Measurements from ENCODE around the gene FRMD3. TPM values are rescaled to one million over a fixed set of nuclear protein-coding genes. Genes with fewer than 3 reads are reported as not detected.

FRMD3 gene
- total RNA-seq, 1 experiment from 2014 or later, result 14.5 TPM

DNA sequence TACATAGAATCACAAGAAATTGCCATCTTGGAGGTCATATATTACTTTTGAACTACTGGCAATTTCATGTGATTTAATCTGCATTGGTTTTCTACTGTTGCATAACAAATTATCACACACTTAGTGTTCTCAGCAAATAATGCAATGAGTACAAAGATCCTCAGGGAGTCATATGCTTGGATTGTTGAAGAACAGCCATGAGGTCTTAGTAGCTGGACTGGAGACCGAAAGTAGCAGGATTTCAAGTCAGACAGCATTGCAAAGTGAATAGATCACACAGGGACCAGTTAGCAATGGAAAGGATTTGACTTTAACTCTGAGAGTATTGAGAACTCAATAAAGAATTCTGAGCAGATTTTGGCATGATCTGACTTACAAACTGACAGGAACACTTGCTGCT is 32.2 kb upstream of the FRMD3 start:
- Histone ChIP-seq H3K4me1 (ENCODE audit: control insufficient read depth, insufficient read depth, low read length) (no peaks in the 10 kb centered on the region), H3K4me3 (ENCODE audit: low read depth in 2 of 2, low read length in 2 of 2) (no peak overlapping the region), H3K27me3 (ENCODE audit: control insufficient read depth, insufficient read depth, low read length) (no peaks in the 10 kb centered on the region), H3K27ac (ENCODE audit: low read length) (no peak overlapping the region), H3K9me3 (ENCODE audit: control insufficient read depth, insufficient read depth, low read depth, low read length) (no peaks in the 10 kb centered on the region), H3K36me3 (ENCODE audit: control insufficient read depth, insufficient read depth, low read length) (no peaks in the 10 kb centered on the region)
- in situ Hi-C loops (cut with HindIII; ENCODE audit: low pct_unique_long_range_greater_than_20kb, low sequenced_read_pairs), result no loop called here
- intact Hi-C loops (cut with micrococcal nuclease; ENCODE audit: unreplicated experiment), result no loop called here
- POLR2A ChIA-PET, result no interaction called here
- CTCF ChIA-PET, result no interaction called here
- no peak for ATAC-seq
- TF ChIP-seq, protein P1, sequence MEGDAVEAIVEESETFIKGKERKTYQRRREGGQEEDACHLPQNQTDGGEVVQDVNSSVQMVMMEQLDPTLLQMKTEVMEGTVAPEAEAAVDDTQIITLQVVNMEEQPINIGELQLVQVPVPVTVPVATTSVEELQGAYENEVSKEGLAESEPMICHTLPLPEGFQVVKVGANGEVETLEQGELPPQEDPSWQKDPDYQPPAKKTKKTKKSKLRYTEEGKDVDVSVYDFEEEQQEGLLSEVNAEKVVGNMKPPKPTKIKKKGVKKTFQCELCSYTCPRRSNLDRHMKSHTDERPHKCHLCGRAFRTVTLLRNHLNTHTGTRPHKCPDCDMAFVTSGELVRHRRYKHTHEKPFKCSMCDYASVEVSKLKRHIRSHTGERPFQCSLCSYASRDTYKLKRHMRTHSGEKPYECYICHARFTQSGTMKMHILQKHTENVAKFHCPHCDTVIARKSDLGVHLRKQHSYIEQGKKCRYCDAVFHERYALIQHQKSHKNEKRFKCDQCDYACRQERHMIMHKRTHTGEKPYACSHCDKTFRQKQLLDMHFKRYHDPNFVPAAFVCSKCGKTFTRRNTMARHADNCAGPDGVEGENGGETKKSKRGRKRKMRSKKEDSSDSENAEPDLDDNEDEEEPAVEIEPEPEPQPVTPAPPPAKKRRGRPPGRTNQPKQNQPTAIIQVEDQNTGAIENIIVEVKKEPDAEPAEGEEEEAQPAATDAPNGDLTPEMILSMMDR (IDR thresholded peaks at IDR 0.05), result no peak
- no peak for TF ChIP-seq TCF7L2 (IDR thresholded peaks at IDR 0.05; ENCODE audit: low read depth, low read length)
- TF ChIP-seq POLR2AphosphoS5 (IDR thresholded peaks at IDR 0.05; ENCODE audit: low read depth, low read length), result no peak
- no peak for TF ChIP-seq SIN3A (IDR thresholded peaks at IDR 0.05; ENCODE audit: borderline replicate concordance, insufficient read depth, low read depth, low read length)
- TF ChIP-seq, protein P2, sequence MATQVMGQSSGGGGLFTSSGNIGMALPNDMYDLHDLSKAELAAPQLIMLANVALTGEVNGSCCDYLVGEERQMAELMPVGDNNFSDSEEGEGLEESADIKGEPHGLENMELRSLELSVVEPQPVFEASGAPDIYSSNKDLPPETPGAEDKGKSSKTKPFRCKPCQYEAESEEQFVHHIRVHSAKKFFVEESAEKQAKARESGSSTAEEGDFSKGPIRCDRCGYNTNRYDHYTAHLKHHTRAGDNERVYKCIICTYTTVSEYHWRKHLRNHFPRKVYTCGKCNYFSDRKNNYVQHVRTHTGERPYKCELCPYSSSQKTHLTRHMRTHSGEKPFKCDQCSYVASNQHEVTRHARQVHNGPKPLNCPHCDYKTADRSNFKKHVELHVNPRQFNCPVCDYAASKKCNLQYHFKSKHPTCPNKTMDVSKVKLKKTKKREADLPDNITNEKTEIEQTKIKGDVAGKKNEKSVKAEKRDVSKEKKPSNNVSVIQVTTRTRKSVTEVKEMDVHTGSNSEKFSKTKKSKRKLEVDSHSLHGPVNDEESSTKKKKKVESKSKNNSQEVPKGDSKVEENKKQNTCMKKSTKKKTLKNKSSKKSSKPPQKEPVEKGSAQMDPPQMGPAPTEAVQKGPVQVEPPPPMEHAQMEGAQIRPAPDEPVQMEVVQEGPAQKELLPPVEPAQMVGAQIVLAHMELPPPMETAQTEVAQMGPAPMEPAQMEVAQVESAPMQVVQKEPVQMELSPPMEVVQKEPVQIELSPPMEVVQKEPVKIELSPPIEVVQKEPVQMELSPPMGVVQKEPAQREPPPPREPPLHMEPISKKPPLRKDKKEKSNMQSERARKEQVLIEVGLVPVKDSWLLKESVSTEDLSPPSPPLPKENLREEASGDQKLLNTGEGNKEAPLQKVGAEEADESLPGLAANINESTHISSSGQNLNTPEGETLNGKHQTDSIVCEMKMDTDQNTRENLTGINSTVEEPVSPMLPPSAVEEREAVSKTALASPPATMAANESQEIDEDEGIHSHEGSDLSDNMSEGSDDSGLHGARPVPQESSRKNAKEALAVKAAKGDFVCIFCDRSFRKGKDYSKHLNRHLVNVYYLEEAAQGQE (IDR thresholded peaks at IDR 0.05; ENCODE audit: insufficient read depth in 1 of 2, low read depth in 2 of 2, low read length in 1 of 2), result no peak
- no peak for DNase-seq (ENCODE audit: low read depth, low spot score)
- BruUV-seq (replicated peaks), result no TSS peak

DNA sequence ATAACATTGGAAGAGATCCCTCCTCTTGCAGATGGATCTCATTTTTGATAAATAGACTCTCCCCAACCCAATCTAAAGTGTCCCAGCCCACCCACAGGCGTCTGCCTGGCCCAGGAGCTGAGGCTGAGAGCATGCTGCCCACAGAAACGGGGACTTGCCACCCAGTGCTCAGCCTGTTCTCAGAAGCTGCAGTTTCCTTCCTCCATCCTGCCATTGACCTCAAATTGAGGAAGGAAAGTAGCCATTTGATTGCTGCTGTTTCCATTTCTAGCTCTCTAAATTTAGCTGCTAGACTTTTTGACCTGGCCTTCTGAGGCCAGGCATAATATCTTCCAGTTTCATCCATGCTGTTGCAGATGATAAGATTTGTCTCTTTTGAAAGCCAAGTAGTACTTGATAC is 31.1 kb upstream of the FRMD3 start:
- TF ChIP-seq SIN3A (IDR thresholded peaks at IDR 0.05; ENCODE audit: borderline replicate concordance, insufficient read depth, low read depth, low read length) (no peak), TCF7L2 (IDR thresholded peaks at IDR 0.05; ENCODE audit: low read depth, low read length) (no peak), POLR2AphosphoS5 (IDR thresholded peaks at IDR 0.05; ENCODE audit: low read depth, low read length) (no peak)
- TF ChIP-seq, protein P1 (IDR thresholded peaks at IDR 0.05), result no peak
- TF ChIP-seq, protein P2 (IDR thresholded peaks at IDR 0.05; ENCODE audit: insufficient read depth in 1 of 2, low read depth in 2 of 2, low read length in 1 of 2), result no peak
- BruUV-seq (replicated peaks), result no TSS peak
- no peaks in the 10 kb centered on the region for H3K4me1 ChIP-seq (ENCODE audit: control insufficient read depth, insufficient read depth, low read length)
- no peak overlapping the region for H3K27ac ChIP-seq (ENCODE audit: low read length)
- CTCF ChIA-PET, result no interaction called here
- no peaks in the 10 kb centered on the region for H3K36me3 ChIP-seq (ENCODE audit: control insufficient read depth, insufficient read depth, low read length)
- in situ Hi-C loops (cut with HindIII; ENCODE audit: low pct_unique_long_range_greater_than_20kb, low sequenced_read_pairs) (no loop called here), intact Hi-C loops (cut with micrococcal nuclease; ENCODE audit: unreplicated experiment) (no loop called here)
- H3K9me3 ChIP-seq (ENCODE audit: control insufficient read depth, insufficient read depth, low read depth, low read length), result no peaks in the 10 kb centered on the region
- H3K4me3 ChIP-seq (ENCODE audit: low read depth in 2 of 2, low read length in 2 of 2), result no peak overlapping the region
- ATAC-seq (no peak), DNase-seq (ENCODE audit: low read depth, low spot score) (no peak)
- H3K27me3 ChIP-seq (ENCODE audit: control insufficient read depth, insufficient read depth, low read length), result no peaks in the 10 kb centered on the region
- POLR2A ChIA-PET, result no interaction called here

Measured in Panc1 (cell line).